ENCODE data around the gene MALRD1.

The MALRD1 gene

GRCh38 chr10:19111501-19112267 lies 63.1 kb downstream of the MALRD1 start:
- no peak for DNase-seq (ENCODE audit: low read depth)

- DNase-seq (ENCODE audit: low read depth): no peak
These were observed 68.8 kb downstream of the MALRD1 start for GRCh38 chr10:19117438-19117837.

GRCh38 chr10:19119191-19119590 lies 70.6 kb downstream of the MALRD1 start:
- DNase-seq (ENCODE audit: low read depth): no peak

- DNase-seq (ENCODE audit: low read depth): no peak
These were observed 71.8 kb downstream of the MALRD1 start for GRCh38 chr10:19120381-19120908.

GRCh38 chr10:19133992-19134391 lies 85.4 kb downstream of the MALRD1 start:
- no peak for DNase-seq (ENCODE audit: low read depth)

- no peak for DNase-seq (ENCODE audit: low read depth)
These were observed 94.4 kb downstream of the MALRD1 start for GRCh38 chr10:19142967-19143366.

- DNase-seq (ENCODE audit: low read depth): no peak
These were observed 95.6 kb downstream of the MALRD1 start for GRCh38 chr10:19144206-19144605.

- no peak for DNase-seq (ENCODE audit: low read depth)
These were observed 105.8 kb downstream of the MALRD1 start for GRCh38 chr10:19154375-19154774.

- no peak for DNase-seq (ENCODE audit: low read depth)
These were observed 109.8 kb downstream of the MALRD1 start for GRCh38 chr10:19158358-19158757.

GRCh38 chr10:19158870-19159269 lies 110.3 kb downstream of the MALRD1 start:
- no peak for DNase-seq (ENCODE audit: low read depth)

- no peak for DNase-seq (ENCODE audit: low read depth)
These were observed 115.9 kb downstream of the MALRD1 start for GRCh38 chr10:19164461-19164860.

GRCh38 chr10:19168584-19168983 lies 120.0 kb downstream of the MALRD1 start:
- DNase-seq (ENCODE audit: low read depth): no peak

GRCh38 chr10:19169041-19169440 lies 120.4 kb downstream of the MALRD1 start:
- DNase-seq (ENCODE audit: low read depth): no peak

- DNase-seq (ENCODE audit: low read depth): no peak
These were observed 121.1 kb downstream of the MALRD1 start for GRCh38 chr10:19169684-19170083.

- DNase-seq (ENCODE audit: low read depth): no peak
These were observed 130.1 kb downstream of the MALRD1 start for GRCh38 chr10:19178675-19179074.

GRCh38 chr10:19184891-19185290 lies 136.3 kb downstream of the MALRD1 start:
- no peak for DNase-seq (ENCODE audit: low read depth)

GRCh38 chr10:19194866-19195265 lies 146.3 kb downstream of the MALRD1 start:
- DNase-seq (ENCODE audit: low read depth): no peak

GRCh38 chr10:19195698-19196097 lies 147.1 kb downstream of the MALRD1 start:
- no peak for DNase-seq (ENCODE audit: low read depth)

GRCh38 chr10:19200211-19200610 lies 151.6 kb downstream of the MALRD1 start:
- no peak for DNase-seq (ENCODE audit: low read depth)

- DNase-seq (ENCODE audit: low read depth): no peak
These were observed 155.8 kb downstream of the MALRD1 start for GRCh38 chr10:19204246-19204917.

GRCh38 chr10:19209319-19209718 lies 160.7 kb downstream of the MALRD1 start:
- DNase-seq (ENCODE audit: low read depth): no peak

- no peak for DNase-seq (ENCODE audit: low read depth)
These were observed 164.0 kb downstream of the MALRD1 start for GRCh38 chr10:19212590-19212989.

GRCh38 chr10:19221216-19221615 lies 172.6 kb downstream of the MALRD1 start:
- DNase-seq (ENCODE audit: low read depth): no peak

Data from activated T-helper 1 cell treated with Interleukin-2 at 50 U/mL for 16 hours (primary cell).